GM18520 (cell line): Measurements from ENCODE around the gene RAD17.
"Not testable (repeated sequence)": the region's sequence is repeated elsewhere in the genome, so short reads cannot be mapped to it uniquely, and the experiment has no call there.

Experiments
- ATAC-seq: cut with Tn5 transposase; IDR thresholded peaks from one replicate; pipeline ENCODE4 v1.9.1; 2021; ENCODE audit not compliant: unreplicated experiment

RAD17 gene

DNA sequence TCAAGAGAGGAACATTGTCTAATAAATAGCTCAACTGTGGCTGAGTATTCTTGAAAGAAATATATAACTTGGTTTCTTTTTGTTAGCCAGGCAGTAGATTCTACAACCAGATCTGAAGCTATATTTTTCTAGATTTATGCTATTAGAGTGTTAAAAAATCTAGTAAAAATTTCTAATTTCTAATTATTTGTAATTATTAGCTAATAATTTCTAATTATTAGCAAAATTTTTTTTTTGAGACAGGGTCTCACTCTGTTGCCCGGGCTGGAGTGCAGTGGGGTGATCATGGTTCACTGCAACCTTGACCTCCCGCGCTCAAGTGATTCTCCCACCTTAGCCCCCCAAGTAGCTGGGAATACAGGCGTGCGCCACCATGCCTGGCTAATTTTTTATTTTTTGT lies 2.8 kb downstream of the RAD17 start:
- ATAC-seq: no peak

DNA sequence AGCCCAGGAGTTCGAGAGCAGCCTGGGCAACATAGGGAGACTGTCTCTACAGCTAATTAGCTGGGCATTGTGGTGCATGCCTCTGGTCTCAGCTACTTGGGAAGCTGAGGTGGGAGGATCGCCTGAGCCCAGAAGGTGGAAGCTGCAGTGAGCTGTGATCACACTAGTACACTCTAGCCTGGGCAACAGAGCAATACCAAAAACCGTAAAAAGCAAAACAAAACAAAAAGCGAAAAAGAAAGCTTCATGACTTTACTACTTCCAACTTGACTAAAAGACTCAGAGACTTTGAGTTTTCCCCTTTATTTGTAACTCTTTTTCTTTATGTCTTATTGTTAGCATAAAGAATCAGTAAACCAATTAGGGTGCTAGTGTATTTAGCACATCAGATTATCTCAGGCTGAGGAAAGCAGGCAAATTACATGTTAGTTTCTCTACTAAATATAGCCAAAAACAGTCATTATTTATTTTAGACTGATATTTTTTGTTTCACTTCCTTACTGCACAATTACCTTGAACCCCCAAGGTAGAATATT lies 5.4 kb downstream of the RAD17 start:
- ATAC-seq: peak; percentile 66

DNA sequence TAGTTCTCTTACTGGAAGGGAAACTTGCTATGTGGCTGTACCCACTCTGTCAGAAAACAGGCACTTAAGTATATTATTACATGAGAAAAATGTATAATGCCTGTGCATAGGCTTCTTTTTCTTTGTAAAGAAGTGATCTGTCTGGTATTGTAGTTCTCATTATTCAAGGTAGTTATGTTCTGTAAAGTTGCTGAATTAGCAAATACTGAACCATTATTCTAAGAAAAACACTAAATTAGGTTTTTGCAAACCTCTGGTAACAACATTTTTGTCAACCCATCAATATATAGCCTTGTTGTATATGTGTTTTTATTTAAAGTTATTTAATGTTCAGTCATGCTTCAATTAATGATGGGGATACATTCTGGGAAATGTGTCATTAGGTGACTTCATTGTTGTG lies 8.8 kb downstream of the RAD17 start:
- ATAC-seq: no peak

DNA sequence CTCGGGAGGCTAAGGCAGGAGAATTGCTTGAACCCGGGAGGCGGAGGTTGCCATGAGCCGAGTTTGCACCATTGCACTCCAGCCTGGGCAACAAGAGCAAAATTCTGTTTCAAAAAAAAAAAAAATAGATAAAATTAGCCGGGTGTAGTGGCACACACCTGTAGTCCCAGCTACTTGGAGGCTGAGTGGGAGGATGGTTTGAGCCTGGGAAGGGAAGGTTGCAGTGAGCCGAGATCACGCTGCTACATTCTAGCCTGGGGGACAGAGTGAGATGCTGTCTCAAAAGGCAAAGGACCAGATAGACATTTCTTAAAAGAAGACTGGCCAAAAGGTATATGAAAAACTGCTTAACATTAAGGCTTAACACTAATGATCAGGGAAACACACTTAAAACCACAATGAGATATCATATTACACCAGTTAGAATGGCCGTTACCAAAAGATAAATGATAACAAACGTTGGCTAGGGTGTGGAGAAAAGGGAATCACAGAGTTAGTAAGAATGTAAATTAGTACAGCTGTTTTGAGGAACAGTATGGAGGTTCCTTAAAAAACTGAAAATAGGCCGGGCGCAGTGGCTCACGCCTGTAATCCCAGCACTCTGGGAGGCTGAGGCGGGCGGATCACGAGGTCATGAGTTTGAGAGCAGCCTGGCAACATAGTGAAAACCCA lies 35.2 kb downstream of the RAD17 start:
- ATAC-seq: no peak

DNA sequence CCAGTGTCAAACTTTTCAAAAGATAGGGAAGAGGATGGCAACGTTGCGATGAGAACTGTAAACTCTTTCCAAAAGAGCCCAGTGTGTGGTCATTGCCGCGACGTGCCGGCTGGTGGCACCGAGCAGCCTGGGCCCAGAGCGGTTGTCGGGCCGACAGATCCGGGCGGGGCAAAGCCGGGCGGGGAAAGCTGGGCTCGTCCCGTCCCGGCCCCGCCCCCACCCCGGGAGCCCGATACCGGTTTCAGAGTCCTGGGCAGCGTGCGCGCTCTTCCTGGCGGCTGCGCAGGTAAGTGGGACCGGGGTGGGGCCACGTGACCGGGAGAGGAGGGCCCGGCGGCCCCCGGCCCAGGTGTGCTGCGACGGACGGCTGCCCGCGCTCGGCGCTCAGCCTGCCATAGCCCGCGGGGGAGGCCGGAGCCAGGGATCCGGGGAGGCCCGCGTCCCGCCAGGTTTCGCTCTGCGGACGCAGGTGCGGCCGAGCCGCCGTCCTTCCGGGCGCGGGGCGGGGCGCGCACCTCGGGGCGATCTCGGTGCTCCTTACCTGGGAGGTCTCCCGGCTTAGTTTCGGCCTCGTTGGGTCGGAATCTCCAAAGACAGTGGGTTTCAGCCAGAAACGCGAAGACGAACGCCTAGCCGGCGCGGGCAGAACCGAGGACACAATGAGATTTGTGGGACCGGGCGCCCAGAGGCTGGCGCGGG lies 45.4 kb downstream of the RAD17 start, which contains the start of gene MARVELD2:
Gene MARVELD2 (plus strand): TSS at position 232 of the 699 bp plus-strand sequence. CDS start 4,270 bp downstream, outside the sequence.
- peak; percentile 58 for ATAC-seq

DNA sequence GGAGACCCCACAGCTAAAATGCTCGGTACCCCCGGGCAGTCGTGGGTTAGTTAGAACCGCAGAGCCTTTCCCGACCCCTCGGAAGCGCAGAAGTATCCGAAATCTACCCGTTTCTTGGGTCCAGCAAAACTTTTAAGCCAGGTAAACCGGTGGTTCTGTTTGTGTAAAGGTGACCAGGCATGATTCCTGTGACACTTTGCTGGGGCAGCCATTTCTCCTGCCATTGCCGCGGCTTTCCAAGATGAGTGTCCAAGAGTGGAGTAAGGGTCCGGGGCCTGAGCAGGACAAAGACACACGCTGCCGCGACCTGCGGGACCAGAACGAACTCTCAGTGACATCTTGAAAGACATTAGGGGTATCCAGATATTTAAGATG lies 46.0 kb downstream of the RAD17 start:
- no peak for ATAC-seq

DNA sequence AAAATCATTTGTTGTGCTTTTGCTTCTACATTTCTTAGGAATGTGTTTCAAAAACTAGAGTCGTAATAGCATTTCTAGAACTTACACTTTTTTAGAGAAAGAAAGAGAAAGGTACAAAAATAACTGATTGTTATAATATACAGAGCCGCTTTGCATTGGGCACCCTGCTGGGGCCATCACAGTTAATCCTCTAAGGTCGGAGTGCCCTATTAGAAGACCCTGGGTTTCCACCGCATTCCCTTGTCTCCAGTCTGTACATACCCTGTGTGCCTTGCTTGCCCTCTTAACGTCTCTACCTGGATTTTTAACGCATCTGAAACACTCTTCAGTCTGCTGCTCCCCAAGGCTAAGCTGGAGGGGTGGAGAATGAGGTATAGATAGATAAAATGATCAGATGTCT lies 46.6 kb downstream of the RAD17 start:
- no peak for ATAC-seq

DNA sequence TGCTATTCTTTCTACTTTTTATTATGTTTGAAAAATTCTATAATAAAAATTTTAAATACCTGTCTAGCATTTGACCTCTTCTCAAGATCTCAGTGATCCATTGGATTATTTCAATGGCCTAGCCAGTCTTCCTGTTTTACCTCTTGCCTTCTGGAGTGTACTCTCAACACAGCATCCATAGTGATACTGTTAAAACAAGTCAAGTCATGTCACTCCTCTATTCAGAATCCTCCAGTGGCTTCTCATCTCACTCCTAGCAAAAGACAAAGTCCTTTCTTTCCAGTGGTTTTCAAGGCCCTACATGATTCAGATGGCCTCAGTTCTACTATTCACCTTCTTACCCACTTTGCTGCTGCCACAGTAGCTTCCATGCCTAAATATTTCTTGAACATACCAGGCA lies 47.1 kb downstream of the RAD17 start:
- no peak for ATAC-seq

DNA sequence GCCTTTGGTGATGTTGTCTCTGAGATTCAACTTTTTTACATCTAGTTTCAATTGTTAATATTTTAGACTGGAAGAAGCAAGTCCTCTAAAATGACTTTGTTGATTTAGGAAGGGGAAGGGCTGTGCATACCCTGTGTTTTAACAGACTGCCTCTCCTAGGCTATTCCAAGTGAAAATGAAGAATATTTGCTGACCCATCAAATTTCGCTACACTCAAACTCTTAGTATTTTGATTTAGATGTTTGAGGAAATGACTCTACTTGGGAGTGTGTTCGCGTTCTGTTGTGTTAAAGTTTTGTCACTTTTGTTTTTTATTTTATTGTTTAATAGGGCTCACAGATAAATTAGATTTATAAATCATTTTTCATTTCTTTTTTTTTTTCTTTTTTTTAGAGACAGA lies 48.9 kb downstream of the RAD17 start:
- ATAC-seq: no peak

DNA sequence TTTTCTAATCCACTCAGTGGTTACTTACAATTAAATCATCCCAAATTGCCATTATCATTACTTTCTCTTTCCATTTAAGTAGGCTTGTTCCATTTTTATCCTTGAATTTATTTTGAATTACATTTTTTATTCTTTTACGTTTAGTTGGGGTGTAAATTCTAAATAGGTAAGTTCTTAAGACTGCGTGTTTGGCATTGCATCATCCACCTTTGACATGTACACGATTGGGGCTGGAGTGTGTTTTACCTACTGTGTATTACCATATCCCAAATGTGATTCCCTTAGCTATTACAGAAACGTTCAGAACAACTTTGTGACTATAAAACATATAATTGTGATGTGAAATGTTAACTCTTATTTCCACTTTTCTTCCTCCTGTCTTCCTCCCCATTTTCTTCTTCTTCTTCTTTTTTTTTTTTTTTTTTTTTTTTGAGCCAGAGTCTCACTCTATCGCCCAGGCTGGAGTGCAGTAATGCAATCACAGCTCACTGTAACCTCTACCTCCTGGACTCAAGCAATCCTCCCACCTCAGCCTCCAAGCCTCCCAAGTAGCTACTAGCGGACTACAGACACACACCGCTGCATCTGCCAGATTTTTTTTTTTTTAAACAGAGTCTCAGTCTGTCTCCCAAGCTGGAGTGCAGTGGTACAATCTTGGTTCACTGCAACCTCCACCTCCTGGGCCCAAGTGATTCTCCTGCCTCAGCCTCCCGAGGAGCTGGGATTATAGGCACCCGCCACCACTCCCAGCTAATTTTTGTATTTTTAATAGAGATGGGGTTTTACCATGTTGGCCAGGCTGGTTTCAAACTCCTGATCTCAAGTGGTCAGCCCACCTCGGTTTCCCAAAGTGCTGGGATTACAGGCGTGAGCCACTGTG lies 62.0 kb downstream of the RAD17 start:
- no peak for ATAC-seq

DNA sequence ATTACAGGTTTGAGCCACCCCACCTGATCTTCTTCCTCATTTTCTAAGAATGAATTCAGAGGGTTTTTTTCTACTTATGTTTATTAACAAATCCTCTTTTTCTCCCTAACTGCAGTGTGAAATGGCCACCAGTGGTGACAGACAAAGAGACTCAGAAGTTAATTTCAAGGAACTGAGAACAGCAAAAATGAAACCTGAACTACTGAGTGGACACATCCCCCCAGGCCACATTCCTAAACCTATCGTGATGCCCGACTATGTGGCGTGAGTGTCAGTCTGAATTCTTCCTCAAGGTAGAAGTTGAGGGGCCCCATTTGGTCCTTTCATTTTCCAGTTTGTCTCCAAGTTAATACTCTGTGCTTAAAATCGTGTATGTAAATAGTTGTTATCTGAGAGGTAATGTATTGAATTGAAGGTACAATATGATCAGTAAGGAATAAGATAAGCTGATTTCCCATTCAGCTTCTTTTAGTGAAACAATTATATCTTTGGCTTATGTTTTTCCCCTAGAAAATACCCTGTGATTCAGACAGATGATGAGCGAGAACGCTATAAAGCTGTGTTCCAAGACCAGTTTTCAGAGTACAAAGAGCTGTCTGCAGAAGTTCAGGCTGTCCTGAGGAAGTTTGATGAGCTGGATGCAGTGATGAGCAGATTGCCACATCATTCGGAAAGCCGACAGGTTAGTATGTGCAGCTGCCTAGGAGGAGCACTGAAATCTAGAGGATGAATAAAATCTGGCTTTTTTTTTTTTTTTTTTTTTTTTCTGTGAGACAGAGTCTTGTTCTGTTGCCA lies 63.0 kb downstream of the RAD17 start:
- ATAC-seq: no peak

DNA sequence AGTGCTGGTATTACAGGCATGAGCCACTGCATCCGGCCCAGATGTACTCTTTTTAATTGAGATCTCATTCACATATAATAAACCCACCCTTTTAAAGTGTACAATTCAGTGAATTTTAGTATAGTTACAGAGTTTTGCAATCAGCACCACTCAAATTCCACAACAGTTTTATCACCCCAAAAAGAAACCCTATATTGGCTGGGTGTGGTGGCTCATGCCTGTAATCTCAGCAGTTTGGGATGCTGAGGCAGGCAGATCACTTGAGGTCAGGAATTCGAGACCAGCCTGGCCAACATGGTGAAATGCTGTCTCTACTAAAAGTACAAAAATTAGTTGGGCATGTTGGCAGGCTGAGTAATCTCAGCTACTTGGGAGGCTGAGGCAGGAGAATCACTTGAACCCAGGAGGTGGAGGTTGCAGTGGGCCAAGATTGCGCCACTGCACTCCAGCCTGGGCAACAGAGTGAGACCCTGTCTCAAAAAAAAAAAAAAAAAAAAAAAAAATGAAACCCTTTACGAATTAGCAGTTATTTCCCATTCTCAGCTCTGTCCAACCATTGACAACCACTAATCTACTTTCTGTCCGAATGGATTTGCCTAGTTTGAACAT lies 65.8 kb downstream of the RAD17 start:
- not testable (repeated sequence) for ATAC-seq

DNA sequence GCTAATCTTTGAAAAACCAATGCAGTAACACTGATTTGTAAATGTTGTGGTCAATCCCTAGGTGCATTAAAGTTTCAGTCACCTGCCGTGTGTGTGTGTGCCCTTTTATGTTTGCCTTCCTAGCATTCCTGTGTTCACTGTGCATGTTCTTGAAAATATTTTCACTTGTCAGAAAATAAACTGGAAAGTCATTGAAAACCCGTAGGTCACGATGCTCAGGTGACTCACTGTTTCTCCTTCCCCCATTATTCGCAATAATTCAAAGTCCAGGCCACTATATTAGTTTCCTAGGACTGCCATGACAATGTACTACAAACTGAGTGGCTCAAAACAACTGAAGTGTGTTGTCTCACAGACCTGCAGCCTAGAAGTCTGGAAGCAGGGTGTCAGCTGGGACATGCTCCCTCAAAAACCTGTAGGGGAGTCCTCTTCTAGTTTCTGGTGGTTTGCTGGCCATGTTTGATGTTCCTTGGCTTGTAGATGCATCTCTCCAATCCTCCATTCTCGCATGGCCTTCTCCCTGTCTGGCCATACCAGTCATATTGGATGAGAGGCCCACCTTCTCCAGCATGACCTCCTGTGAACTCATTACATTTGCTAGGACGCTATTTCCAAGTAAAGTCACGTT lies 74.6 kb downstream of the RAD17 start:
- no peak for ATAC-seq

DNA sequence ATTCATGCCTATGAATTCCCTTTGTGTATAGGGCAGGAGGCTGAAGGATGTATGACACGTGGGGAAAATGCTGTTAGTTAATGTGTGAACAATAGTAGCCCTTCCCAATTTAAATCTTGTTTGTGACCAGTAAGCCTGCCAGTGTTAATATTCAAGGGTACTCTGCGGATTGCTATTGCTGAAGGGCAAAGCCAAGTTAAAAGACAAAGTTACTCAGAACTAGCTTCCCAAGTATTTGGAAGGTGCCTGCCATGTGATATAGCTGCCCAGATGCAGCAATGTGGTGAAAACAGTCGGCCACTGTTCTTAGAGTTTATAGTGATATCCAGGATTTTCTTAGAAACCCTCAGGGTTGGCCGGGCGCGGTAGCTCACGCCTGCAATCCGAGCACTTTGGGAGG lies 79.9 kb downstream of the RAD17 start:
- no peak for ATAC-seq

DNA sequence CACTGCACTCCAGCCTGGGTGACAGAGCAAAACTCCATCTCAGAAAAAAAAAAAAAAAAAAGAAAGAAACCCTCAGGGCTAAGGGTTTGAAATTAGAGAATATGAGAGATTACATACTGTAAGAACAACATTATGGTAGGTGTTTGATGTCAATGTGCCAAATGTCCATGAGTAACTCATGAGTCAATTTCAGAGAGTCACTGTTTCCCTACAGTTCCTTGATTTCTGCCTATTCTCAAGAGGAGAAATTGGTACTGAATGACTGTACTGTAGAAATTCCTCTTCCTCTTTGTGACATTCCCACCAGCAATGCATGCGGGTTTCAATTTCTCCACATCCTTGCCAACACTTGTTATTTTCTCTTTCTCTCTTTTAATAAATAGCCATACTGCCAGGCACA lies 80.5 kb downstream of the RAD17 start:
- ATAC-seq: no peak

DNA sequence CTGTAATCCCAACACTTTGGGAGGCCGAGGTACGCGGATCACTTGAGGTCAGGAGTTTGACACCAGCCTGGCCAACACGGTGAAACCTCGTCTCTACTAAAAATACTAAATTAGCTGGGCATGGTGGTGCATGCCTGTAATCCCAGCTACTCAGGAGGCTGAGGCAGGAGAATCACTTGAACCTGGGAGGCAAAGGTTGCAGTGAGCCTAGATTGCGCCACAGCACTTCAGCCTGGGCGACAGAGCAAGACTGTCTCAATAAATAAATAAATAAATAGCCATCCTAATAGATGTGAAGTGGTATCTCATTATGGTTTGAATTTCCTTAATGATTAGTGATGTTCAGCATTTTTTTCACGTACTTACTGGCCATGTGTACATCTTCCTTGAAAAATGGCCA lies 80.9 kb downstream of the RAD17 start:
- ATAC-seq: not testable (repeated sequence)

DNA sequence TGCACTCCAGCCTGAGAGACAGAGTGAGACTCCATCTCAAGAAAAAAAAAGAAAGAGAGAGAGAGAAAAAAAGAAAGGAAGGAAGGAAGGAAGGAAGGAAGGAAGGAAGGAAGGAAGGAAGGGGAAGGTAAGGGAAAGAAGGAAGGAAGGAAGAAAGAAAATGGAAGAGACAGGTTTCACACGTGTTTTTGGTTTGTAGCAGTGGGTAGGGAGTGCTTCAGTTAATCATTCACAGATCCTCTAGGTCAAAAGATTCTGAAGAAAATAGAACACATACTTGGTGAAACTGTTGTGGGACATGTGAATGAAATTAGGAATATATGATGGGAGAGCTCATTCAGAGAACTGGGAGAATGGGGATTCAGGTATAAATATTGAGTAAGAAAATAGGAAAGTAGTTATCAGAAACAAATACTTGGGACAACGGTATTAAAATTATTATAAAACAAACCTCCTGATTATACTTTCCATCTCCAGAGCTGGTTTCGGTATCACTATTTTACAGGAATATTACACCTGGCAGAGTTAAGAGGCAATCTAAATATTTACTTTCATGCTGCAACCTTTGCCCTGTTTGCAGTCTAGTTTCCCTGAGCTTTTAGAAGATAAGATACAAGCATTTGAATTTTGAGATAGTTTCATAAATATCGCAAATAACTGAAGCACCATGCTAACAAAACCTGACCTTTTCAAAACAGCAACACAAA lies 82.5 kb downstream of the RAD17 start:
- no peak for ATAC-seq

DNA sequence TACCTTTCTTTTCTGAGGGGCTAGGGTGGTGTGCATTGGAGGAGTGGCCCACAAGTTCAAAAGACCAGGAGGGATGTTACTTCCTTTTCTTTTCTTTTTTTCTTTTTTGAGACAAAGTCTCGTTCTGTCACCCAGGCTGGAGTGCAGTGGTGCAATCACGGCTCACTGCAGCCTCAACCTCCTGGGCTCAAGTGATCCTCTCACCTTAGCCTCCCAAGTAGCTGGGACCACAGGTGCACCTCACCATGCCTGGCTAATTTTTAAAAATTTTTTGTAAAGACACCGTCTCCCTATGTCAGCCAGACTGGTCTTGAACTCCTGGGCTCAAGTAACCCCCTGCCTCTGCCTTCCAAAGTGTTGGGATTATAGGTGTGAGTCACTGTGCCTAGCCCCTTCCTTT lies 83.9 kb downstream of the RAD17 start:
- not testable (repeated sequence) for ATAC-seq
